HepG2 (cell line): Measurements from ENCODE around the gene GALNT10. TPM values are rescaled to one million over a fixed set of nuclear protein-coding genes. Genes with fewer than 3 reads are reported as not detected.

Experiments used
- ATAC-seq: fragments of 200-7000 bp; cut with Tn5 transposase; 3 replicates; pipeline ENCODE4 v1.9.1; 2020; ENCODE audit warnings: mild to moderate bottlenecking, moderate library complexity
- BruUV-seq: library from RNA; stranded (reverse); fragments of 400-500 nt; replicated peaks from 2 replicates; lab custom pipeline; 2021; lab: Mats Ljungman, UMichigan
- CTCF ChIA-PET: fragments of 300-600 bp; formaldehyde crosslinking; extraction: SDS; loops from one replicate; lab custom pipeline; 2021; ENCODE audit warnings: low total read pairs, inconsistent platforms, low intra/inter-chr PET ratio; lab: Yijun Ruan, JAX
- POLR2A ChIA-PET: fragments of 350-600 bp; sonication (Branson Sonifier 250); formaldehyde crosslinking; loops from one replicate; lab custom pipeline; 2020; ENCODE audit warnings: antibody characterized with exemption, inconsistent platforms; lab: Yijun Ruan, JAX
- DNase-seq: peaks from one replicate; pipeline ENCODE4 v3.0.0-alpha.2; 2015; ENCODE audit warnings: low spot score
- FAIRE-seq: peaks from 3 replicates; lab custom pipeline; 2011; peaks lifted over from hg19 to GRCh38; lab: Jason Lieb, UNC
- H2AFZ ChIP-seq: one replicate; pipeline ENCODE4 v1.6.1; 2011; ENCODE audit warnings: low read length, inconsistent platforms
- H3K27ac ChIP-seq: fragments of 300-600 bp; 3 replicates; pipeline ENCODE4 v1.8.0; 2011; ENCODE audit warnings: mixed run types, mild to moderate bottlenecking, mixed read lengths, low read length, inconsistent platforms; ENCODE audit not compliant: insufficient read depth; ENCODE audit errors: extremely low read length
- H3K27me3 ChIP-seq, 2 experiments: fragments of 200-600 bp in 1 of 2; 2 replicates in 1 of 2; 3 replicates in 1 of 2; pipeline versions ENCODE4 v1.6.0 to v1.8.0; 2011; ENCODE audit warnings: low read length in 2 of 2, mild to moderate bottlenecking in 2 of 2, moderate library complexity in 2 of 2, inconsistent platforms in 1 of 2; ENCODE audit not compliant: insufficient read depth in 2 of 2, control insufficient read depth in 1 of 2
- H3K36me3 ChIP-seq, 2 experiments: fragments of 200-600 bp in 1 of 2; replicated peaks in 1 of 2; 2 replicates in 1 of 2; 3 replicates in 1 of 2; pipeline versions ENCODE4 v1.5.1 to v1.8.0; 2011; ENCODE audit warnings: low read length in 2 of 2, inconsistent platforms in 1 of 2; ENCODE audit not compliant: insufficient read depth in 2 of 2, control insufficient read depth in 1 of 2
- H3K4me1 ChIP-seq: 2 replicates; pipeline ENCODE4 v1.5.1; 2012; ENCODE audit warnings: low read length, inconsistent platforms; ENCODE audit not compliant: insufficient read depth
- H3K4me2 ChIP-seq: 2 replicates; pipeline ENCODE4 v1.6.0; 2011; ENCODE audit warnings: low read depth, low read length, inconsistent platforms
- H3K4me3 ChIP-seq, 3 experiments: fragments of 200-600 bp in 1 of 3; sonication (generic), shearing (Covaris generic) in 1 of 3; replicated peaks in 1 of 3; 2 replicates each; pipeline ENCODE4 v1.5.1; 2011 to 2016; ENCODE audit warnings: low read length in 3 of 3, inconsistent platforms in 2 of 3, low read depth in 2 of 3, mild to moderate bottlenecking in 2 of 3, control low read depth in 1 of 3, mixed read lengths in 1 of 3; ENCODE audit not compliant: insufficient read depth in 1 of 3
- H3K79me2 ChIP-seq: one replicate; pipeline ENCODE4 v1.6.1; 2011; ENCODE audit warnings: low read length, inconsistent platforms; ENCODE audit not compliant: insufficient read depth
- H3K9ac ChIP-seq: 2 replicates; pipeline ENCODE4 v1.6.0; 2011; ENCODE audit warnings: mild to moderate bottlenecking, low read depth, low read length, inconsistent platforms; ENCODE audit not compliant: insufficient read depth
- H3K9me3 ChIP-seq: 2 replicates; pipeline ENCODE4 v1.5.1; 2012; ENCODE audit warnings: mild to moderate bottlenecking, low read length
- H4K20me1 ChIP-seq: 2 replicates; pipeline ENCODE4 v1.6.0; 2011; ENCODE audit warnings: inconsistent platforms, mild to moderate bottlenecking, low read length, moderate library complexity; ENCODE audit not compliant: insufficient read depth
- BATF2 ChIP-seq: sonication (generic); formaldehyde crosslinking; IDR thresholded peaks from 2 replicates; pipeline ENCODE4 v1.8.0; 2022; ENCODE audit warnings: mild to moderate bottlenecking, missing genetic modification reagents, moderate library complexity
- CREB3 ChIP-seq: sonication (generic); formaldehyde crosslinking; IDR thresholded peaks from 2 replicates; pipeline ENCODE4 v1.5.0; 2020; ENCODE audit warnings: missing genetic modification reagents
- ESRRA ChIP-seq: sonication (generic); formaldehyde crosslinking; IDR thresholded peaks from 2 replicates; pipeline ENCODE4 v1.5.1; 2020; ENCODE audit warnings: mild to moderate bottlenecking, low read depth, missing genetic modification reagents
- PLSCR1 ChIP-seq: sonication (generic); formaldehyde crosslinking; IDR thresholded peaks from 2 replicates; pipeline ENCODE4 v1.5.0; 2020; ENCODE audit warnings: missing genetic modification reagents, mild to moderate bottlenecking, borderline replicate concordance
- SNAI1 ChIP-seq: sonication (generic); formaldehyde crosslinking; IDR thresholded peaks from 2 replicates; pipeline ENCODE4 v1.5.0; 2020; ENCODE audit warnings: mild to moderate bottlenecking, missing genetic modification reagents, borderline replicate concordance
- TBX3 ChIP-seq: fragments of 450-650 bp; IDR thresholded peaks from 2 replicates; pipeline ENCODE4 v1.6.1; 2017; ENCODE audit warnings: antibody characterized with exemption, mild to moderate bottlenecking, inconsistent platforms, borderline replicate concordance
- ZFP90 ChIP-seq: sonication (generic); formaldehyde crosslinking; IDR thresholded peaks from 2 replicates; pipeline ENCODE4 v1.8.0; 2022; ENCODE audit warnings: missing genetic modification reagents, mild to moderate bottlenecking, inconsistent platforms, borderline replicate concordance
- ZNF225 ChIP-seq: sonication (generic); formaldehyde crosslinking; IDR thresholded peaks from 2 replicates; pipeline ENCODE4 v1.4.0; 2020; ENCODE audit warnings: mild to moderate bottlenecking, missing genetic modification reagents
- ZNF367 ChIP-seq: sonication (generic); formaldehyde crosslinking; IDR thresholded peaks from 2 replicates; pipeline ENCODE4 v1.4.0; 2020; ENCODE audit warnings: missing genetic modification reagents, borderline replicate concordance
- ZNF580 ChIP-seq: IDR thresholded peaks from 2 replicates; pipeline ENCODE4 v1.6.1; 2016; ENCODE audit warnings: low read depth, borderline replicate concordance
- ZNF670 ChIP-seq: sonication (generic); formaldehyde crosslinking; IDR thresholded peaks from 2 replicates; pipeline ENCODE4 v1.8.0; 2022; ENCODE audit warnings: mild to moderate bottlenecking, missing genetic modification reagents, borderline replicate concordance
- WGBS: methylation state at CpG from one replicate; pipeline ENCODE4 v1.1.6; 2017; ENCODE audit warnings: low lambda C conversion rate; 5-methylcytosine and 5-hydroxymethylcytosine counted together
- in situ Hi-C: cut with HindIII; loops from 2 replicates; pipeline ENCODE4 v1.10.0; 2017; ENCODE audit warnings: low pct_unique_long_range_greater_than_20kb; ENCODE audit not compliant: extremely low pct_ligation_motif_present
- intact Hi-C: fragments of 100-400 bp; cut with micrococcal nuclease; formaldehyde crosslinking; loops from one replicate; pipeline ENCODE4 v1.10.0; 2022; ENCODE audit not compliant: unreplicated experiment
- polyA plus RNA-seq, 8 experiments: library from polyadenylated mRNA; depleted of rRNA in 3 of 8; stranded (reverse) in 7 of 8; unstranded in 1 of 8; fragments of >200 nt; fragmentation: Illumina TruSeq in 4 of 8; extraction: Trizol in 4 of 8; gene quantifications; 2 replicates each; pipeline versions ENCODE4 v1.2.1 to v1.2.3, GENCODE V29; 2011 to 2016; ENCODE audit warnings: low read depth in 4 of 8, missing spikeins in 1 of 8, mixed read lengths in 1 of 8; ENCODE audit not compliant: insufficient read depth in 1 of 8
- total RNA-seq, 5 experiments: library from RNA; depleted of rRNA; stranded (reverse); fragments of >200 nt; fragmentation: Illumina TruSeq; extraction: Trizol; gene quantifications; 2 replicates each; pipeline ENCODE4 v1.2.3, GENCODE V29; 2016; ENCODE audit warnings: low read depth in 1 of 5

The GALNT10 gene
- total and polyA plus RNA-seq, 2 of the 13 experiments (the other 11 are each of a cell fraction or from before 2014, with no cell fraction given): 8.1 to 11.2 TPM

- ATAC-seq (no peak), DNase-seq (no peak), FAIRE-seq (no peak)
- no peak overlapping the region for H3K27ac ChIP-seq
- POLR2A ChIA-PET: no interaction called here
- H3K4me3 ChIP-seq: no peak overlapping the region
- TF ChIP-seq SNAI1 (CRISPR knock-in tag) (no peak), ZNF670 (CRISPR knock-in tag) (no peak), BATF2 (CRISPR knock-in tag) (no peak), ZNF580 (CRISPR knock-in tag) (no peak)
- no peaks in the 10 kb centered on the region for H4K20me1 ChIP-seq
- H3K9me3 ChIP-seq: no peaks in the 10 kb centered on the region
- H3K36me3 ChIP-seq: no peaks in the 10 kb centered on the region
- intact Hi-C loops: no loop called here
- no peak overlapping the region for H3K4me2 ChIP-seq
- H3K27me3 ChIP-seq: peaks cover 2 to 3% of the 10 kb centered on the region in 2 experiments; a peak in 2 of 5 replicates
- H3K9ac ChIP-seq: no peak overlapping the region
- in situ Hi-C loops: no loop called here
- CTCF ChIA-PET: no interaction called here
- no peaks in the 10 kb centered on the region for H3K4me1 ChIP-seq
- H2AFZ ChIP-seq: no peak overlapping the region
- H3K79me2 ChIP-seq: no peaks in the 10 kb centered on the region
- BruUV-seq: no TSS peak
- WGBS: 22% methylated on average over 4 of the region's 4 CpGs
Observed at GRCh38 chr5:154145268-154145667, 45.3 kb upstream of the GALNT10 start.

- ATAC-seq (no peak), FAIRE-seq (no peak), DNase-seq (no peak)
- Histone ChIP-seq H3K4me1 (no peaks in the 10 kb centered on the region), H3K36me3 (no peaks in the 10 kb centered on the region), H3K9me3 (no peaks in the 10 kb centered on the region), H3K79me2 (no peaks in the 10 kb centered on the region), H2AFZ (no peak overlapping the region), H4K20me1 (no peaks in the 10 kb centered on the region), H3K4me3 (no peak overlapping the region), H3K27me3 (peaks cover 2 to 3% of the 10 kb centered on the region in 2 experiments; a peak in 2 of 5 replicates), H3K4me2 (no peak overlapping the region), H3K9ac (no peak overlapping the region), H3K27ac (no peak overlapping the region)
- in situ Hi-C loops (no loop called here), intact Hi-C loops (no loop called here)
- ChIA-PET POLR2A (no interaction called here), CTCF (no interaction called here)
- no TSS peak for BruUV-seq
- no peak for TF ChIP-seq TBX3
- no peak for TF ChIP-seq CREB3 (CRISPR knock-in tag)
- no peak for TF ChIP-seq ESRRA (CRISPR knock-in tag)
- TF ChIP-seq ZFP90 (CRISPR knock-in tag): no peak
- no peak for TF ChIP-seq ZNF225
- no peak for TF ChIP-seq ZNF367 (CRISPR knock-in tag)
- no peak for TF ChIP-seq PLSCR1 (CRISPR knock-in tag)
Observed at GRCh38 chr5:154146409-154146808, 44.1 kb upstream of the GALNT10 start.
